ENCODE results near the gene TTC16. TPM values are rescaled to one million over a fixed set of nuclear protein-coding genes. Genes with fewer than 3 reads are reported as not detected.

The TTC16 gene
- total and polyA plus RNA-seq, 4 donors = 1.5 to 5.6 (median 2.7) TPM

- Histone ChIP-seq H3K9ac (ENCODE audit: insufficient read depth in 1 of 2, low read length in 2 of 2) (no peak overlapping the region), H3K36me3 (ENCODE audit: control insufficient read depth in 4 of 4, insufficient read depth in 4 of 4, low read length in 4 of 4) (peaks cover 0 to 3% (median under 1%) of the 10 kb centered on the region in 4 donors), H3K27me3 (ENCODE audit: control insufficient read depth in 3 of 3, insufficient read depth in 3 of 3, low read length in 2 of 3) (no peaks in the 10 kb centered on the region), H3K4me3 (no peak overlapping the region), H3K9me3 (ENCODE audit: control insufficient read depth in 4 of 4, insufficient read depth in 3 of 4, low read length in 3 of 4) (no peaks in the 10 kb centered on the region), H3K27ac (ENCODE audit: low read depth in 1 of 2, low read length in 1 of 2) (peak overlapping the region in 1 of 2 donors; percentile 5), H3K4me1 (ENCODE audit: control insufficient read depth in 5 of 5, insufficient read depth in 5 of 5, low read length in 5 of 5) (peaks cover 0 to 10% (median 4%) of the 10 kb centered on the region in 5 donors)
- no peak for TF ChIP-seq CTCF (IDR thresholded peaks at IDR 0.05; ENCODE audit: control extremely low read depth, extremely low read depth)
- ATAC-seq (ENCODE audit: insufficient read depth, low FRiP score) (no peak), DNase-seq (no peak)
- 31 to 63% methylated on average over 18 of the region's 18 CpGs for WGBS, 2 donors
Measured at GRCh38 chr9:127777368-127777980, 61.6 kb downstream of the TTC16 start.

- DNase-seq = peak; percentile 38 to 56 (median 41)
- H3K27ac ChIP-seq (ENCODE audit: low read depth in 1 of 2, low read length in 1 of 2) = peak within 1 kb of the TSS in 1 of 2 donors; percentile 87
- no peak within 1 kb of the TSS for H3K4me3 ChIP-seq
- H3K27me3 ChIP-seq (ENCODE audit: control insufficient read depth in 3 of 3, insufficient read depth in 3 of 3, low read length in 2 of 3) = no peaks in the 10 kb centered on the region
- H3K4me1 ChIP-seq (ENCODE audit: control insufficient read depth in 5 of 5, insufficient read depth in 5 of 5, low read length in 5 of 5) = peaks cover 0 to 10% (median 5%) of the 10 kb centered on the region in 5 donors
- H3K9ac ChIP-seq (ENCODE audit: insufficient read depth in 1 of 2, low read length in 2 of 2) = peak within 1 kb of the TSS in 1 of 2 donors; percentile 42
- TF ChIP-seq CTCF (IDR thresholded peaks at IDR 0.05; ENCODE audit: control extremely low read depth, extremely low read depth) = no peak
- ATAC-seq (ENCODE audit: insufficient read depth, low FRiP score) = peak; percentile 9
- H3K9me3 ChIP-seq (ENCODE audit: control insufficient read depth in 4 of 4, insufficient read depth in 3 of 4, low read length in 3 of 4) = no peaks in the 10 kb centered on the region
- 11 to 35% methylated on average over 13 of the region's 13 CpGs for WGBS, 2 donors
- peaks cover 0 to 3% (median under 1%) of the 10 kb centered on the region in 4 donors for H3K36me3 ChIP-seq (ENCODE audit: control insufficient read depth in 4 of 4, insufficient read depth in 4 of 4, low read length in 4 of 4)
Measured at GRCh38 chr9:127778280-127779135, 62.6 kb downstream of the TTC16 start, which contains the start of gene SH2D3C. SH2D3C (minus strand) TSS chr9:127778666; CDS start chr9:127778627, 39 bp downstream.

- Histone ChIP-seq H3K4me1 (ENCODE audit: control insufficient read depth in 5 of 5, insufficient read depth in 5 of 5, low read length in 5 of 5) (peaks cover 0 to 10% (median 5%) of the 10 kb centered on the region in 5 donors), H3K36me3 (ENCODE audit: control insufficient read depth in 4 of 4, insufficient read depth in 4 of 4, low read length in 4 of 4) (no peaks in the 10 kb centered on the region), H3K9ac (ENCODE audit: insufficient read depth in 1 of 2, low read length in 2 of 2) (no peak overlapping the region), H3K27ac (ENCODE audit: low read depth in 1 of 2, low read length in 1 of 2) (peak overlapping the region in 1 of 2 donors; percentile 87), H3K4me3 (no peak overlapping the region), H3K9me3 (ENCODE audit: control insufficient read depth in 4 of 4, insufficient read depth in 3 of 4, low read length in 3 of 4) (no peaks in the 10 kb centered on the region), H3K27me3 (ENCODE audit: control insufficient read depth in 3 of 3, insufficient read depth in 3 of 3, low read length in 2 of 3) (no peaks in the 10 kb centered on the region)
- WGBS, 2 donors = 42 to 59% methylated on average over 17 of the region's 17 CpGs
- DNase-seq (no peak), ATAC-seq (ENCODE audit: insufficient read depth, low FRiP score) (no peak)
- no peak for TF ChIP-seq CTCF (IDR thresholded peaks at IDR 0.05; ENCODE audit: control extremely low read depth, extremely low read depth)
Measured at GRCh38 chr9:127779136-127779981, 63.5 kb downstream of the TTC16 start.
